ENCODE data around the gene NHEJ1. TPM values are rescaled to one million over a fixed set of nuclear protein-coding genes. Genes with fewer than 3 reads are reported as not detected.

Gene NHEJ1
- total and polyA plus RNA-seq, 2 of the 13 experiments (the other 11 are each of a cell fraction or from before 2014, with no cell fraction given), result 30.0 to 30.7 TPM

GRCh38 chr2:219207884-219208740 lies 47.5 kb upstream of the NHEJ1 start (continued):
- TF ChIP-seq ZNF407 (CRISPR knock-in tag; IDR thresholded peaks at IDR 0.05; ENCODE audit: not compliant biosample characterization) (no peak), GRHL1 (CRISPR knock-in tag; conservative IDR thresholded peaks at IDR 0.05) (no peak), FUBP1 (CRISPR knock-in tag; IDR thresholded peaks at IDR 0.05; ENCODE audit: borderline replicate concordance) (no peak), ZFY (CRISPR knock-in tag; IDR thresholded peaks at IDR 0.05) (peak; percentile 49), GATAD2A (CRISPR knock-in tag; IDR thresholded peaks at IDR 0.05) (peak; percentile 96), ZNF296 (CRISPR knock-in tag; conservative IDR thresholded peaks at IDR 0.05) (peak; percentile 93), ZNF275 (CRISPR knock-in tag; IDR thresholded peaks at IDR 0.05; ENCODE audit: borderline replicate concordance) (no peak), ZBTB49 (CRISPR knock-in tag; IDR thresholded peaks at IDR 0.05; ENCODE audit: borderline replicate concordance) (no peak)

Data from HepG2 (cell line).